HFFc6 (cell line): ENCODE data around the gene LMO2. TPM values are rescaled to one million over a fixed set of nuclear protein-coding genes. Genes with fewer than 3 reads are reported as not detected.
A peak's percentile ranks its signal among the peaks of the same experiment; 100 is the strongest.
"Not testable (repeated sequence)": the region's sequence is repeated elsewhere in the genome, so short reads cannot be mapped to it uniquely, and the experiment has no call there.

ENCODE experiments used
- DNase-seq: peaks from one replicate; pipeline ENCODE4 v3.0.0-alpha.2; 2018
- H3K27ac Mint-ChIP-seq: 2 replicates; pipeline ENCODE4 v1.8.0; 2020; ENCODE audit warnings: mild to moderate bottlenecking, mixed read lengths
- H3K27me3 Mint-ChIP-seq: 2 replicates; pipeline ENCODE4 v1.8.0; 2021; ENCODE audit warnings: mild to moderate bottlenecking, moderate library complexity, mixed read lengths; ENCODE audit not compliant: insufficient read depth
- H3K36me3 Mint-ChIP-seq: 2 replicates; pipeline ENCODE4 v1.8.0; 2021; ENCODE audit warnings: low read depth, mixed read lengths
- H3K4me1 Mint-ChIP-seq: 2 replicates; pipeline ENCODE4 v1.8.0; 2020; ENCODE audit warnings: low read depth, mixed read lengths
- H3K4me3 Mint-ChIP-seq: 2 replicates; pipeline ENCODE4 v1.8.0; 2020; ENCODE audit warnings: mild to moderate bottlenecking, moderate library complexity, mixed read lengths
- H3K9me3 Mint-ChIP-seq: 2 replicates; pipeline ENCODE4 v1.8.0; 2020; ENCODE audit warnings: mild to moderate bottlenecking, mixed read lengths
- CTCF ChIP-seq: fragments of 200-600 bp; sonication (generic); IDR thresholded peaks from 2 replicates; pipeline ENCODE4 v1.5.0; 2021; ENCODE audit warnings: antibody characterized with exemption, mild to moderate bottlenecking
- total RNA-seq, 6 experiments: library from RNA; stranded (reverse); fragmentation: NEBNext Ultra II Directional; extraction: Animal tissue kit (Norgen Biotek cat#: 25700); gene quantifications; 2 replicates in 1 of 6; 3 replicates in 5 of 6; pipeline ENCODE4 v1.2.3, GENCODE V29; 2021

The LMO2 gene
- total RNA-seq, 6 experiments from 2014 or later: 0.11 to 0.30 (median 0.15) TPM; not detected in 2

- no peak overlapping the region for H3K4me3 Mint-ChIP-seq
- H3K27ac Mint-ChIP-seq: no peak overlapping the region
- no peaks in the 10 kb centered on the region for H3K36me3 Mint-ChIP-seq
- peaks cover 15% of the 10 kb centered on the region for H3K27me3 Mint-ChIP-seq
- no peak for DNase-seq
- no peak for TF ChIP-seq CTCF
- H3K9me3 Mint-ChIP-seq: no peaks in the 10 kb centered on the region
- peaks cover 38% of the 10 kb centered on the region for H3K4me1 Mint-ChIP-seq
Observed at GRCh38 chr11:33830903-33831648, 60.8 kb downstream of the LMO2 start.

DNA sequence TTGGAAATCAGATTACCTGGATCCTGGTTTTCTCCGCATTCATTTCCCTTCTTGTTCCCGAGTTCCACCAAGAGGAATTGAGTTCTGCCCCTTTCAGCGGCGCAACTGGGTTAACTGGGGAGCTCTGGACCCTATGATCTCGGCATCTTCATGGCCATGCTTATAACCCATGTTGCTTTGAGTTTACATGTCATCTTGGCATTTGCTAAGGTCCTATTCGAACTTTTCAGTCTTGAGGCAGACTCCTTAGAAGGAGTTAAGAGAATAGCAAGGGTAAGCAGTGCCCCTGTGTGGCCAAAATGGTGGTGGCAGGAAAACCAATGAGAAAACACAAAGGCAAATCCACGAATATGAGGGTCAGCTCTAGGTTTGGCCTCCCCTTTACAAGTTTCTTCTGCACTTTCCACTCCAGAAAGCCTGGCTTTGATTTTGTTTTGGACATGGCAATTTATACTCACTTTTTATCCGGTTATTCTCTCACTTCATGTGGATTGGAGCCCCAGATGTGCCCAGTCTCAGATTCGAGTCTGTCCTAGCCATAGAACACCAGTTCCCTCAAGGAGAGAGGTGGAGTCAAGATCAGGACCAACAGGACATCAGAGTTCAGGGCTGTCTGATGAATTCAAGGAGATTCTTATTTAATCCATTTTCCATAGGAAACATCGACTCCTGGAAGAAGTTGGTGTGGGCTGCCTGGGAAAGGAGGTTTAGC is 62.3 kb downstream of the LMO2 start:
- Mint-ChIP-seq H3K36me3 (no peaks in the 10 kb centered on the region), H3K4me1 (peaks cover 23% of the 10 kb centered on the region), H3K27me3 (peaks cover 21% of the 10 kb centered on the region), H3K27ac (no peak overlapping the region), H3K4me3 (peak overlapping the region; percentile 91), H3K9me3 (no peaks in the 10 kb centered on the region)
- TF ChIP-seq CTCF: peak; percentile 84
- DNase-seq: peak; percentile 65

GRCh38 chr11:33828604-33829429 is 63.1 kb downstream of the LMO2 start:
- Mint-ChIP-seq H3K4me3 (peak overlapping the region; percentile 91), H3K4me1 (peaks cover 18% of the 10 kb centered on the region), H3K27ac (no peak overlapping the region), H3K36me3 (no peaks in the 10 kb centered on the region), H3K27me3 (peaks cover 27% of the 10 kb centered on the region), H3K9me3 (no peaks in the 10 kb centered on the region)
- TF ChIP-seq CTCF: no peak
- no peak for DNase-seq

- no peak for TF ChIP-seq CTCF
- H3K27ac Mint-ChIP-seq: no peak overlapping the region
- H3K36me3 Mint-ChIP-seq: no peaks in the 10 kb centered on the region
- H3K4me1 Mint-ChIP-seq: peaks cover 18% of the 10 kb centered on the region
- no peak overlapping the region for H3K4me3 Mint-ChIP-seq
- H3K27me3 Mint-ChIP-seq: peaks cover 28% of the 10 kb centered on the region
- H3K9me3 Mint-ChIP-seq: no peaks in the 10 kb centered on the region
- DNase-seq: no peak
Observed at GRCh38 chr11:33827206-33827605, 64.7 kb downstream of the LMO2 start.

GRCh38 chr11:33825854-33826560 is 65.9 kb downstream of the LMO2 start:
- peaks cover 28% of the 10 kb centered on the region for H3K27me3 Mint-ChIP-seq
- DNase-seq: no peak
- H3K9me3 Mint-ChIP-seq: no peaks in the 10 kb centered on the region
- no peak for TF ChIP-seq CTCF
- no peak overlapping the region for H3K4me3 Mint-ChIP-seq
- H3K4me1 Mint-ChIP-seq: peaks cover 14% of the 10 kb centered on the region
- no peak overlapping the region for H3K27ac Mint-ChIP-seq
- H3K36me3 Mint-ChIP-seq: no peaks in the 10 kb centered on the region

DNA sequence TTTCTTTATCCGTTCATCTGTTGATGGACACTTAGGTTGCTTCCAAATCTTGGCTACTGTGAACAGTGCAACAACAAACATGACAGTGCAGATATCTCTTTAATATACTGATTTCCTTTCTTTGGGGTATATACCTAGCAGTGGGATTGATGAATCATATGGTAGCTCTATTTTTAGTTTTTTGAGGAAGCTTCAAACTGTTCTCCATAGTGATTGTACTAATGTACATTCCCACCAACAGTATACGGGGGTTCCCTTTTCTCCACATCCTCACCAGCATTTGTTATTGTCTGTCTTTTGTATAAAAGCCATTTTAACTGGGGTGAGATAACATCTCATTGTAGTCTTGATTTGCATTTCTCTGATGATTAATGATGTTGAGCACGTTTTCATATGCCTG is 68.9 kb downstream of the LMO2 start:
- not testable (repeated sequence) for H3K36me3 Mint-ChIP-seq, H3K4me1 Mint-ChIP-seq, DNase-seq, H3K27ac Mint-ChIP-seq, H3K4me3 Mint-ChIP-seq, H3K9me3 Mint-ChIP-seq
- peaks cover 30% of the 10 kb centered on the region for H3K27me3 Mint-ChIP-seq
